Endometrial microvascular endothelial cells (primary cell): Measurements from ENCODE around the gene TMEM62. TPM values are rescaled to one million over a fixed set of nuclear protein-coding genes. Genes with fewer than 3 reads are reported as not detected.

ENCODE experiments used
- in situ Hi-C: cut with HindIII; loops from 2 replicates; pipeline ENCODE4 v1.10.0; 2017; ENCODE audit warnings: low sequenced_read_pairs, low pct_unique_long_range_greater_than_20kb; ENCODE audit errors: inconsistent ontology term
- total RNA-seq: library from RNA; depleted of rRNA; stranded (reverse); fragments of >200 nt; gene quantifications from one replicate; pipeline ENCODE4 v1.2.3, GENCODE V29; 2015; ENCODE audit errors: inconsistent ontology term

The TMEM62 gene
- 34.0 TPM for total RNA-seq

- in situ Hi-C loops = no loop called here
Measured at GRCh38 chr15:43133430-43134156, at the start of gene TMEM62. TSS of gene TMEM62 (plus strand) at chr15:43133586. CDS start at chr15:43133803, 217 bp downstream.

- in situ Hi-C loops = no loop called here
Measured at GRCh38 chr15:43085921-43086320, 47.5 kb upstream of the TMEM62 start.

- in situ Hi-C loops = no loop called here
Measured at GRCh38 chr15:43086551-43086950, 46.8 kb upstream of the TMEM62 start.

DNA sequence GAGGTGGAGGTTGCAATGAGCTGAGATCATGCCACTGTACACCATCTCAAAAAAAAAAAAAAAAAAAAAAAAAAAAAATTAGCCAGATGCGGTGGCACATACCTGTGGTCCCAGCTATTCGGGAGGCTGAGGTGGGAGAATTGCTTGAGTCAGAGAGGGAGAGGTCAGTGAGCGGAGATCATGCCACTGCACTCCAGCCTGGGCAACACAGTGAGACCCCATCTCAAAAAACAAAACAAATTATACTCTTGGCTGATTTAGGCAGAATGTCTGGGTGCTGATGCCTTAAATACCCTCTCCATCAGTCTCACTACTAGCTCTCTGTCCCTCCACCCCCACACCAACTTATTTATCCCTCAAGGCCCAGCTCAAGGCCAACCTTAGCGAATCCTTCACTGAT is 41.5 kb upstream of the TMEM62 start:
- in situ Hi-C loops = no loop called here

DNA sequence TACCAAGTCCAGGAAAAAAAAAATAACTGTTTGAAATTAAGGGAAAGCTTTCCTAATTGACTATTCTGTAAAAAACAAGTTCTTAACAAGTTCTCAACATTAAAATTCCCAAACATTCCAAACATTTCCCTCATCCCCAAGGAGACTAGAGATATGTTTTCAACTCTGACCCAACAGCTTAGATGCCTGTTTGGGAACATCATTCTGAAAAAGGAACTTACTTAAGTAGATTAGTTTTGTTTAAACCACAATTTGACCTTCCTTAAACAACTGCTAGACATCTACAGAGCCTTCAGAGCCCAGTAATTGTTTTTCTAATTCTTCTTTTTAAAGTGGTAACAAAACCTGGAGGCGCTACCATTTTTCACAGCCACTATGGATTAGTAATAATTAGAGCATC is 40.4 kb upstream of the TMEM62 start:
- in situ Hi-C loops = no loop called here

- in situ Hi-C loops = no loop called here
Measured at GRCh38 chr15:43094416-43095030, 38.9 kb upstream of the TMEM62 start.

GRCh38 chr15:43095243-43095642 is 38.1 kb upstream of the TMEM62 start:
- in situ Hi-C loops = no loop called here

- in situ Hi-C loops = no loop called here
Measured at GRCh38 chr15:43095708-43096347, 37.6 kb upstream of the TMEM62 start.

GRCh38 chr15:43096411-43096810 is 37.0 kb upstream of the TMEM62 start:
- in situ Hi-C loops = no loop called here

- in situ Hi-C loops = no loop called here
Measured at GRCh38 chr15:43099105-43099845, 34.1 kb upstream of the TMEM62 start.

GRCh38 chr15:43100971-43101370 is 32.4 kb upstream of the TMEM62 start:
- in situ Hi-C loops = no loop called here

- in situ Hi-C loops = no loop called here
Measured at GRCh38 chr15:43102187-43102586, 31.2 kb upstream of the TMEM62 start.

DNA sequence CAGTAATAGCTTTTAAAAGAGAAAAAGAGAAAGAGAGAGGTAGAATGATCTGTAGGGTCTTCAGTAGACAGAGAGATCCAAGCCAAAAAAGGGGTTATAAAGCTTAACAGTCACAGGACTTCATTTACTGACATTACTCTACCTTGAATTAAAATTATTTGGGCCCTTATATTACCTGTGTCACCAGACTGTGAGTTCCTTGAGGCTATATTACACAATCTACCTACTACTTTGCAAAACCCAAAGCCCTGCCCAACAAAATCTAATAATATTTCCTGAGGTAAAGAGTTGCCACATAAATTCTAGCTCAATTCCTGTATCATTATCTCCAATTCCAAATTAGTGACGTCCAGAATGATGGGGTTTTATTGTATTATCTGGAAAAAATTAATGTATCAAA is 29.5 kb upstream of the TMEM62 start:
- in situ Hi-C loops = no loop called here

GRCh38 chr15:43104426-43104825 is 29.0 kb upstream of the TMEM62 start:
- in situ Hi-C loops = no loop called here

GRCh38 chr15:43105077-43105736 is 28.2 kb upstream of the TMEM62 start:
- in situ Hi-C loops = no loop called here

DNA sequence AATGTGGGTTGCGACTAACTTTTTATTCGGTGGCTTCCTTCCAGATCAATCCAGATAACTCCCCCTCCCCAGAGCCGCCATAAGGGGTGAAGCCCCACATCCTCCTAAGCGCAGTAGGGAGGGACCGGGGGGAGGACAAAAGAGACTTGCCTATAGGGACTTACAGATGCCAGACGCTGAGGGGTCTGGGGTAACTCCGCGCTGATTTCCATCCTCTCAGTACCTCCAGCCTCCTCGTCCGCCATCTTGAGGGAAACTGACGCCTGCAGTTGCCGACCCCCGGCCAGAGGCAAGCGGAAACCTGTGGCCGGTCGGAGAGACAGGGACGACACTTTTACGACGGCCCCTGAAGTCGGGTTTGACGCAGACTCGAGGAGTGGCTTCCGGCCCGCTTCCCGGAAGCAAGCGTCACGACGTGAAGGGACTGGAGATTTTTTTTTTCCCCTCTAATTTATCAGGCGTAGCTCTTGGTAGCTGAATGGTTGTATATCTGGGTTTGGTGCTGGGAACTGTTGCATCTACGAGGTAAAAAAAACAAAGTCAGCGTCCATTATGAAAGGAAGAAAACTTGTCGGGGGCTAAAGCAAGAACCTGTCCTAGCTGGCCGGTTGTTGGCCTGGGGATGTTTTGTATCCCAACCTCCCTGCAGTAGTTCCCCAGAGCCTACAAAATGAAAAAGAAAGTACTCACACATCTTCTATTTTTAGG is 27.5 kb upstream of the TMEM62 start, which contains the start of gene UBR1:
Gene UBR1 (minus strand): TSS at position 261 of the 708 bp plus-strand sequence. CDS start 16 bp downstream, at position 245.
- in situ Hi-C loops = no loop called here

- in situ Hi-C loops = no loop called here
Measured at GRCh38 chr15:43106486-43106829, 26.9 kb upstream of the TMEM62 start.

DNA sequence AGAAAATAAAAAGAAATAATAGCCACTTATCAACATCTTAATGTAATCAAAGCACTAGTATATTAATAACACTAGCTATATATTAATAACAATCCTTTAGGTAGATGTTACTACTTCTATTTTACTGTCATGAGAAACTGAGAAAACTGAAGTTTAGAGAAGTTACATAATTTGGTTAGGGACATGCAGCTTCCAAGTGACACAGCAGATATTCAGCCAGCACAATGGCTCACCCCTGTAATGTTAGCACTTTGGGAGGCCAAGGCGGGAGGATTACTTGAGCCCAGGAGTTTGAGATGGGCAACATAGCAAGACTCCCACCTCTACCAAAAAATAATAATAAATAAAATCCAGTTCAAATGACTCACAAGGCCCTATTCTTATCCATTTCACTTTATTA is 25.6 kb upstream of the TMEM62 start:
- in situ Hi-C loops = no loop called here
